Embryonic facial prominence (tissue), 1 donor: ENCODE measurements around the gene GRIK1.

Source experiments
- DNase-seq: peaks from one replicate; pipeline ENCODE4 v3.0.0-alpha.2; 2016; ENCODE audit errors: extremely low spot score

GRIK1 gene

DNA sequence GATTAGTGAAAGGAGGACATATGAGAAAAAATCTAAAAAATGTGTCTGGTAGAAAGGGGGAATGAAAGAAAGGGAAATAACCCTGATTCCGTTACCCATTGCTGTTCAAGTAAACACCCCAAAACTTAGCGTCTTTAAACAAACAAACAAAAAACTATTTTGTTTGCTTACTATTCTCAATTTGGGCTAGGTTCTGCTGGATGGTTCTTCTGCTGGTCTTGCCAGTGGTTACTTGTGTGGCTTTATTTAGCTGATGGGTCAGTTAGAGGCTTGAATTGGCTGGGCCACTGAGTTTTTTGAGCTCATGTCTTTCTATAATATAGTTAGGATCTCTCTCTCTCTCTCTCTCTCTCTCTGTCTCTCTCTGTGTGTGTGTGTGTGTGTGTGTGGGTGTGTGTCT is 112.1 kb downstream of the GRIK1 start:
- no peak for DNase-seq

DNA sequence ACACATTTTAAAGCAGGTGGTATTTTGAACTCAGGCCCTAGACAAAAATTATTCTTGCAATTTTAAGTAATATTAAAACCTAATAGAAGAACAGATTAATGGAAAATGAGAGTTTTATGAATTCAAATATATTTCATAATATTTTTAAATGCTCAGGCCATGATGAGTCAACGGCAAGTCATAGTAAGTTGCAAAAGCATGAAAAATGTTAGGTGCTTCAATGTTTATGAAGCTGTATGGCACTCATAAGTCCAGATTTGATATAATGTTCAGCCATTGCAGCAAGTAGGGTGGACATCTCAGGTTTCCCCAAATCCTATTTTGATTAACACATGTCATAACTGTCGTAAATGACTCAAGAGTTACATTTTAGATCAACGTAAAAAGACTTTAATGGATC is 112.6 kb downstream of the GRIK1 start:
- no peak for DNase-seq

DNA sequence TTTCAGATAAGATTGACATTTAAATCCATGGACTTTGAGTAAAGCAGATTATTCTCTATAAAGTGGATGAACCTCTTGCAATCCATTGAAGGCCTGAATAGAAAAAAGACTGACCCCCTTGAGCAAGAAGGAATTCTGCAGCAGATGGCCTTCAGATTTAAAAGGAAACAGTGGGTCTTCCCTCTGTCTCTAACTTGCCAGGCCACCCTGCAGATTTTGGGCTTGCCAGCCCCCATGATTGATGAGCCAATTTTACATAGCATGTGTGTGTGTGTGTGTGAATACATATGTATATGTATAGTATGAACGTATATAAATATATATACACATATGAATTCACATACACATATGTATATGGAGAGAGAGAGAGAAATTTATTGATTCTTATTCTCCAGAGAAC is 113.4 kb downstream of the GRIK1 start:
- no peak for DNase-seq

DNA sequence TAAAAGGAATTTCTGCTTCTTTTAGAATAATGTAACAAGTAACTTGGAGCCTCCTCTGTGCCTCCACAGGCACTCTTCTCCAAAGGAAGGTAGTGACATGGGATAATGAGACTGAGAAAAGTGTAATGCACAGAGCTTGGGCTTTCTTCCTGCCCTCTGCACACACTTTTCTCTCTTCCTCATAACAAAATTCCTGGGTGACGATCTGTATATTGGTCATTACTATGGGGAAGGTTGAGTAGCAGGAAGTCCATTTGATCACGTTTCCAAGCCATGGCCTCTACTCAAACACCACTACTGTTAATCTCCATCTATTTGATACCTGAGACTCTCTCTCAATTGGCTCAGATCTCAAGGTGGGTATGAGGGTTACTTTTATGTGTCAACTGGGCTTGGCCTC is 113.9 kb downstream of the GRIK1 start:
- no peak for DNase-seq

DNA sequence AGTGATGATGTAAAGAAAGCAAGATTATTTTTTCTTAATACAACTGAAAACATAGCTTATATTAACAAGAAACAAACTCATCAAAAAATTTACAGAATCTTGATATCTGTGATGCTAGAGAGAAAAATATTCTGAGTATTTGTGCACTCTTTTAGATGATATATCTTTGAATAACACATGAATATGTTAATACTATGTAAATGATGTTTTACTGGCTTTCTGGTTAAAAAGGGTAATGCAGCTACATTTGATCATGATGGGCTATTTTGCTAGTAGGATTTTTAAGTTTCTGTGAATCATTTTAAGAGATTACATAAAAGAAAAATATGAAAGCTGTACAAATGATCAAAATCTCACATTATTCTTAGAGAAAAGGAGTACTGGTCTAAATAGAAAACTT is 114.5 kb downstream of the GRIK1 start:
- no peak for DNase-seq

DNA sequence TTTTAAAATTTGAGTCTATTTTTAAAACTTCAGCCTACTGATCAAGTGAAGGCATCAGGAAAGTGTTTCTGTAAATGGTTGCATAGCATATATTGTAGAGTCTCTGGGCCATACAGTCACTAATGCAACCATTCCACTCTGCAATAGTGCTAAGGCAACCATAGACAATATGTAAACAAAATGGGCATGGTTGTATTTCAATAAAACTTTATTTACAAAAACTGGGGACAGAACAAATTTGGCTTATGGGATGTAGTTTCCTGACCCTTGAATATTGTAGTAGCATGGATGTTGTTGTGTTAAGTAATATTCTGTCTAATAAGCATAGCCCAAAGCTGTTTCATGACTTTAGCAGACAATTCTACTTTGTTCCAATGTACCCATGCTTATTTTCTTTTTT is 117.7 kb downstream of the GRIK1 start:
- no peak for DNase-seq

DNA sequence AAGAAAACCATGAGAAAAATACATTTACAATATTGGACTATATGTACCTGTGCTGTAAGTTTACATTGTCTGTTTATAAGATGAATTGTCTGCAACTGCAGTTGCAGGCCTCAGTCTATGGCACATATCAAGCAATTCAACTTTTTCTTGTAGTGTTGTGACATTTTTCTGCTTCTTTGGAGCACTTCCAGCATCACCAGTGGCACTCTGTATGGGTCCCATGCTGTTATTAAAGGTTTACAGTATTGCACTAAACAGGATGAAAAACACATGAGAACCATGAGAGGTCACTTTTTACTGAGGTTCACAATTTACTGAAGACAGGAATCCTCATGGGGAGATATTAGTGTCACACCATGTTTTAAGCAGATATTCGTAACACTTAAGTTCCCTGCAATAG is 118.6 kb downstream of the GRIK1 start:
- no peak for DNase-seq

DNA sequence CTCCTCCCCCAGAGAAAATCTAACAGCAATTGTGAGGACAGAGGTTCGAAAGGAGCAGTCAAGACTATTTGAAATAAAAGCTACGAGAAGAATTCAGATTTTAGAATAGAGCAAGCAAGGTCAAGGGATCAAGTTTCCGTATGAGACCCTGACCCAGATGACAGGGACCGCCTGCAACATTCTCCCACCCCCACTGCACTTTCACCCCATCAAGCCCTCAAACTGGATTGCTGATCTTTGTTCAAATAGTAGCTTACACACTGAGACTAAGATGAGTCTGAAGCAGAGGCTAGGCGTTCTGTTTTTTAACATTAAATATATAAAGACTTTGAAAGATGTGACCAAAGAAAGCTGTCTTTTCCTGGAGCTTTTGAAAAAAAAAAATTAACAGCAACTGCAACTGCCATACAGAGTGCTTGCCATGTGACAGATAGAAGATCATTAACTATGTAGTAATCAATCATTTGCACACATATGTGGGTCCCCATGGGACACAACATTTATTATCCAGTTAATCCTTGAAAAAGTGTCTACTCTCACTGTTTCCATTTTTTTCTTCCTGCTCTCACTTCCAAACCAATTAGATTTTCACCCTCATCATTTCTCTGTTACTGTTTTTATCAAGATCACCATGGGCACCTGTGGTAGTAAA is 120.0 kb downstream of the GRIK1 start:
- no peak for DNase-seq

DNA sequence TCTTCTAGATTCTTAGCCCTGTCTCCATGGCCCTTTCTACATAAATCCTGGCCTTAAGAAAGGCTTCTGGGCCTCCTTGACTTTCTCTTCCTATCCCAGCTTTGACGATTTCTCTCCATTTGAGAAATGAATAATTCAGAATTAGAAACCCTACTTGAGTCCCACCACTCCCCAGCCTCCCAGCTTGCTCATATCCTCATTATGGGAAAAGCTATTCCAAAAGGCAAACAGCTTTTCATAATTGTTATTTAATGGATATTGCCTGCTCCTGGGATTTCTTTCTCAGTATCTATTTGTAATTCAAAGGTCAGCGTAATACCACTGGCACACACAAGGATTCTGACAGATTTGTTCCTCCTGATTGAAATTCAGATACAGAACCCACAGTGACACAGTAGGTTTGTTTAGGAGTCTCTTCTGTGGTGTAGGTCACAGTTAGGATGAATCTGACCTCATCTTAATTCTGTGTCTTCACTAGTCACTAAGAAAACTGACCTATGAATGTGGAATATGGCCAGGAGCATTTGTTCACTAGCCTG is 121.3 kb downstream of the GRIK1 start:
- DNase-seq, result no peak

DNA sequence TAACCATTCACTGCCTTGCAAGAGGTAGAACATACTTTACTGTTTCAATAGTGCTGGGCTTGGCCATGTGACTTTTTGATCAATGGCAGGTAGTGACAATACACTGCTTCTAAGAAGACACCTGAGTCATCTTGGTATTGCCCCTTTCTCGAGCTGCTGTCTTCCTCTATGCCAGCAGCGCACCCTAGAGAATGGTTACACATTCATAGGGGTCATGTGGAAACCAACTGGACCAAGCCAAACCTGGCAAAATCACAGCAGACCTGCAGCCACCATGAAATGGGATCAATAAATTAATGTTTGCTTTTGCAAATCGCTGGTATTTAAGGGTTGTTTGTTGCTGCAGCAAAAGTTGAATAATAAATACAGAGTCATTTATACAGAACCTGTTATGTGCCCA is 122.3 kb downstream of the GRIK1 start:
- DNase-seq, result no peak

DNA sequence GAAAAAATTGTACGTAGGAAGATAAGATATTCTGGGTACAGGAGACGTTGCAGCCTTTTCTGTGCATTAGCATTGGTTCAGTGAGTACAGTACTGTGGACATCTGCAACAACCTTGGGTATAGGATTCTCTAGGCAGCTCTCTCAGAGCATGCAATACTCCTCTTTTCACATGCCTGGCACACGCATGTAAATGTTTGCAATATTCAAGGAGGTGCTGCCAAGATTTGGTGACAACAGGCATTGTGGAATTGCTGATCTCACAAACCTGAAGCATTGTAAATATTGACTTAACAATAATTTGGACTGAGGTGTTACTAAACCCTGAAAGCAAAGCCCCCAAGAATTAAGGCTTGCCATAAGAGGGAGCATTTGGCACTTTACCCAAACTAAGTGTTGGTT is 126.8 kb downstream of the GRIK1 start:
- DNase-seq, result no peak

DNA sequence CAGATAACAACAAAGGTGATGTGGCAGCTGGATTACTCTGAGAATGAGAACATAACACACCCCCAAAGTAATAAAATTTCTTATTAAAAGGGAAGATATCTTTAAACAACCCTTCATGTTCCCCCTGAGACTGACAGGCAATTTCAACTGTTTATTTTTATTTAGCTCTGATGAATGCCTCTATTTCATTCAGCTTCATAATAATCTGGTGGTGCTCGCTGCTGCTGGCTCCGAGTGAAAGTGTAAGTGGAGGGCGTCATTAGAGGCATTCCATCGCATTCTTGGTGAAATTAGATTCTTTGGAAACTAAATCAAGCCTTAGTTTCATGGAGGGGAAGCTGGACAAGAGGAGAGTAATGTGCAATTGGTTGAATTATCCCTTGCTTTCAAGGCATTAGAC is 128.9 kb downstream of the GRIK1 start:
- DNase-seq, result no peak

DNA sequence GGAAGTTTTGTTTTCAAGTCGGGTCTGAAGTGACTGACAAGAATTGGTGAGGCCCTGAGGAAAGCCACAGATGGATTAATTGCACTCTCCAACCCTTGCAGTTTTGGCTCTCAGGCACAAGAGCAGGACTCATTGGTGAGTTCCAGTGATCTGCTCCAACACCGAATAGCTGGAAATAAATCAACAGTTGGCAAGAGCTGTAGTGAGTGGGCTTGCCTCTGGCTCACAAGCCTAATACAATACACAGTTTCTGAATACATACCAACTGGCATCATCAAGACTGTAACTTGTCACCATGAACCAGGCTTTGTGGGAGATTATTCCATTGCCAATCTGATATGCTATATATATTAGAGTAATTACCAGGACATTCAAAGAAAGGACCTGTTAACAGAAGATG is 131.6 kb downstream of the GRIK1 start:
- no peak for DNase-seq

DNA sequence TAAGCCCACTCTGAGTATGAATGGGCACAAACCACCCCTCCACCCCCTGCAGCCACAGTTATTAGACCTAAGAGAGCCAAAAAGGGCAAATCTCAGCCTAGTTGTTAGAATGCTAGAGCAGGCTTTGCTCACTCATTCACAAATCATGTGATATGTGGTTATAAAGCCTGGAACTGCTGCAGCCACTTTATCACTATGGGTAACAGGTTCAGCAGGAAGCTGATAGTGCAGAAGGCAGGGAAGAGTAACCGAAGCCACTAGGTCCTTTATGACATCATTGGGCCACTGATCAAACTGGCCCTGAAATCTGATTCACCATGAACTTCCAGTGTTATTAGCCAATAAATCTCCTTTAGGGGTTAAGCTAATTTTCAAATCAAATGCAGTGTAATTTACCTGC is 134.7 kb downstream of the GRIK1 start:
- DNase-seq, result no peak

DNA sequence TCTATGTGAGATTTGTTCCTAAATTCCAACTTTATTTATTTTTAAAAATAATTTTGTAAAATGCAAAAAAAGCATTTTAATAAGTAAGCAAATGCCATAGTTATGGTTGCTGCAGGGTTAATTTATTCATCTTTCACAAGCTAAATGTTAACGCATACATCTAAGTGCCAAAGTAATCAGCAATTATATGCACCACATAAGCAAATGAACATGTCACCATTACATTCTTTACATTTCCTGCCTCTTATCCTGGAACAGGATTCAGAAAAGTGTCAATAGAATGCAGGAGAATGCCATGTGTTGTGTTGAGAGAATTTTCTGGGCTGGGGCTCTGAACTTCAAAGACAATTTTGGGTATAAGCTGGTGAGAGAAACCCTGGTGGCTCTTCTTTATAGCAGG is 136.6 kb downstream of the GRIK1 start:
- DNase-seq, result no peak

DNA sequence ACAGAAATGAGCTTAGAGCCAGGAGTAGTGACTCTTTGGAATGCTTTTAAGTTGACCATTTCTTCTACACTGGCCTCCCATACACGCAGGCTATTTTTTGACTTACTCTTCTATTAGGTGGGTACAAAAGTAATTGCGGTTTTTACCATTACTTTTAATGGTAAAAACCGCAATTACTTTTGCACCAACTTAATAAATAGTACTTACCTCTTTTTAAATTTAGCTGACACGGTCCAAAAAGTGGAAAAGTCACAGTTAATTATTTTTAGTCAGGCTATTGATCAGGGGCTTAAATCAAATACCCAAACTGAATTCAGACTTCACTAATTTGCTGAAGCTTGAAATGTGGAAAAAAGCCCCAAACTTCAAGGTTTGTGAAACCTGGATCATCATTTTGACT is 138.7 kb downstream of the GRIK1 start:
- DNase-seq, result no peak

DNA sequence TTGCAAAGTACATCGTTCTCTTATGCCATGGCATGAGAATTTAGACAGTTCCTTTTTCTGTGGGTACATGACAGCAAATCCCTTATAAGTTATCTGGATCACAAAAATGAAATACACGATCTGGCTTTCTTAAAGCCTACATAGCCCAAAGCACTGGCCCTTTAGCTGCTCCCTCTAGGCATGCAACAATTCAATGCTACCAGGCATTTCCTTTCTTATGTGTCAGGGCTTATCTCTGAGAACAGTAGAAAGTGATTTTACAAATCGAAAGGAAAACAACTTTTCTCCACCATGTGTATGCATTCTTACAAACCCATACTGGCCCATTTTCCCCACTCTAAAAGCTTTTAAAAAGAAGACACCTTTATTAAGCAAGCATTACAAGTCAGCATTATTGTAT is 139.7 kb downstream of the GRIK1 start:
- no peak for DNase-seq

DNA sequence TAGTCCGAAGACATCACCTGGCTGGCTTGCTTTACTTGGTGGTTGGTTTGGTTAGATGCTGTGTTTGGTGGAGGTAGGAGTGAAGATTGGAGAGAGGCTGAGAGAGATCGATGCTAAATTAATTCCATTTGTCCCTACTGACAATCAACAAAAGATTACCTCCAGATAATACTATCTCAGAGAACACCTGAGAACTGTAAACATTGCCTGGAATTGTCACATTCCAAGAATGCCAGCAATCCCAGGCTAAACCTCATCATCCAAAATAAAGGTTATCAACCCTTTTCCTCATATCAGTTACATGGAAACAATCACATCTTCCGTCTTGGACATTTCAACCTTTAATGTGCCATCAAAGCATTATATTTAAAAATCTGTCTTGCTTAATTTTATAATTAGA is 141.0 kb downstream of the GRIK1 start:
- DNase-seq, result no peak

DNA sequence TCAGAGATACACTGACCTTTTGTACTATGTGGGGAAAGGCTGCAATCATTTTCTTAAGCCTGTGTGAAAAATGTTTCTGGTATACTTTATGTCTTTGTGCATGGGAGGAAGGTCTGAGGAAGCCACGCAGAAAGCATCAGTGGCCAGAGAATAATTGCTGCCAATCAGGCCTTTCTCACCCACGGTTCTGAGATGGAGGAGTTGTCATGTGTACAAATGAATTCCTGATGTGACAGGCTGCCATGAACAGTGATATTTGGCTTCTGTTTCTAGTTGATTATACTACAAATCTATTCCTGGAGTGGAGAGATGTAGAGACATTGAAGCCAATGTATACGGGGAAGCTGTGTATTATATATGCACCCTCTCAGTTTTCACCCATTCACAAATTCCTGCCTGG is 142.6 kb downstream of the GRIK1 start:
- no peak for DNase-seq

DNA sequence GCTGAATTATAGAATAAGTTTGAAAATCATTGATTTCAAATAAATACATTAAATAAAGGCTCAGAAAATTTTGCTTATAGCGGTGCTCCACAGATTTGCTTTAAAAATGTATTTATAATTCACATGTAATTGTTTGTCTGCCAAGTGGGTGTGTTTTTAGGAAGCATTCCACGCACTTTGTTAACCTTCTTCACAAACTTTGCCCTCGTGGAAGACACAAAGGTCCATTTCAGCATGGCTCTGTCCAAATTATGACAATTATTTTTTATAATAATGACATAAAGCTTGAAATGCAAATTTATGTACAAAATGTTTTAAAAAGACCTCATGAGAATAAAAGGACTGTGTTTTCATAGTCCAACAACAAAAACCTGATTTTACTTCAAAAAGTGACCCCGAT is 146.1 kb downstream of the GRIK1 start:
- DNase-seq, result no peak

DNA sequence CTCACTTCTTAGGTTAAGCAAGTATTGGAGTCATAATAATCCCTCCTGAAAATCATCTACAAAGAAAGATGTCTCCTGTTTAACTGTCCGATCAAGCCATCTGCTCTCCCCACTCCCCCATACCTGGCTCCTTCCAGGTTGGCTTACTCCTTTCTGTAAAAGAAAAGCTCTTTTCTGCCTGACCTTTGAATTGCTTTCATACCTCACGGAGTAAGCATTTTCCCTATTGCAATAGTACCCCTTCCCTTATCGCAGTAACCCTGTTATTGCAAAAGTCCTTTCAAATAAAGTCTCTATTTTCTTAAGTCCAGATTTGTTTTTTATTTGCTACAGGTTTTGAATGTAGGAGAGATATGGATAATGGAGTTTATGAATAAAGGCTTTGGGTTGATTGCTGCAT is 150.4 kb downstream of the GRIK1 start:
- DNase-seq, result no peak

DNA sequence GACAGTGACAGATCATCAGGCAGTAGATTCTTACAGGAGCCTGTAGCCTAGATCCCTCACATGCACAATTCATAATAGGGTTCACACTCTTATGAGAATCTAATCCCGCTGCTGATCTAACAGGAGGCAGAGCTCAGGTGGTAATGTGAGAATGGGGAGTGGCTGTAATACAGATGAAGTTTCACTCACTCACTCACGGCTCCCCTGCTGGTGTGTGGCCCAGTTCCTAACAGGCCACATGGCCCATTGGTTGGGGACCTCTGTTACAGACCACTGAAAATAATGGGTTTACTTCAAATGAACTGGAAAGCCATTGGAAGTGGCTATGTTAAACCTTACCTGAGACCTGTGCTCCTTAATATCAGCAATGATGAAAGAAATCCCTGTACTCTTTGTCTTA is 151.0 kb downstream of the GRIK1 start:
- DNase-seq, result no peak

DNA sequence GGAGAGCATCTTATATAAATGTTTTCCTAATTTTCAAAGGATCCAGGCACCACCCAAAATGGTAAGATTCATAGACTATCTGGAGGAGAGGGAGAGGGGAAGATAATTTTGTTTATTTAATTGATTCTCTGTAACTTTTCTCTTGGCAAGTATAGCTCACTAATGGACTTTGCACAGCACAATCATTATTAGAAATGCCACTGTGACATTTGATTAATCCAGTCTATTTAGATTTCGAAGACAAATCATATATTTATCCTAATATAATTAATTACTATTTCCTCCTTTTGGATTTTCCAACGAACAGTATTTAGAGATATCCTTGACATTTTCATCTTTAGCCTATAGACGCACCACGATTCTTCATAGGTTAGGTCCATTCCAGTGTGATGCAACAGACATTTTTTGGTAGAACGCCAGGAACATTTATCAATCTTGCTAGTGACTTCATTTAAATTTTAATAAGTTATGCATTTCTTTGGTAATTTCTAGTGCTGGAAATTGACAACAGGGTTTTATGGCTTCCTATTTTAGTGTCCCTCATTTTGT is 152.4 kb downstream of the GRIK1 start:
- no peak for DNase-seq
